ENCODE data around the gene NEK8.

GRCh38 chr17:28749516-28750177 lies 21.1 kb downstream of the NEK8 start:
- TF ChIP-seq SUZ12 (IDR thresholded peaks at IDR 0.05; ENCODE audit: extremely low read depth, insufficient read depth, insufficient read length): no peak
- no peak for TF ChIP-seq YY1 (IDR thresholded peaks at IDR 0.05; ENCODE audit: insufficient read depth, insufficient read length)

All from NT2/D1 (cell line).